H9 (cell line): ENCODE measurements around the gene F13B. TPM values are rescaled to one million over a fixed set of nuclear protein-coding genes. Genes with fewer than 3 reads are reported as not detected.

Experiments used
- DNase-seq: peaks from one replicate; pipeline ENCODE4 v3.0.0-alpha.2; 2017
- H2AFZ ChIP-seq: one replicate; pipeline ENCODE4 v1.6.1; 2013; ENCODE audit warnings: mild to moderate bottlenecking, low read length, control low read depth, moderate library complexity
- H2AK5ac ChIP-seq: 2 replicates; pipeline ENCODE4 v1.6.1; 2013; ENCODE audit warnings: low read length, control low read depth, mixed read lengths; ENCODE audit not compliant: insufficient read length
- H2BK120ac ChIP-seq: one replicate; pipeline ENCODE4 v1.6.1; 2013; ENCODE audit warnings: low read depth, mild to moderate bottlenecking, low read length, control low read depth, inconsistent platforms; ENCODE audit not compliant: poor library complexity, severe bottlenecking
- H2BK12ac ChIP-seq: 2 replicates; pipeline ENCODE4 v1.6.1; 2013; ENCODE audit warnings: low read length, control low read depth, mixed read lengths, low read depth; ENCODE audit not compliant: insufficient read length
- H2BK15ac ChIP-seq: 2 replicates; pipeline ENCODE4 v1.6.1; 2013; ENCODE audit warnings: low read depth, low read length, control low read depth
- H2BK20ac ChIP-seq: one replicate; pipeline ENCODE4 v1.6.1; 2013; ENCODE audit warnings: low read depth, mild to moderate bottlenecking, low read length, control low read depth, inconsistent platforms; ENCODE audit not compliant: poor library complexity, severe bottlenecking
- H2BK5ac ChIP-seq: 2 replicates; pipeline ENCODE4 v1.6.1; 2013; ENCODE audit warnings: low read length, control low read depth, mixed read lengths; ENCODE audit not compliant: insufficient read length
- H3K14ac ChIP-seq: 2 replicates; pipeline ENCODE4 v1.6.1; 2013; ENCODE audit warnings: low read length, control low read depth; ENCODE audit not compliant: insufficient read depth
- H3K18ac ChIP-seq: 2 replicates; pipeline ENCODE4 v1.6.1; 2013; ENCODE audit warnings: low read depth, mild to moderate bottlenecking, mixed read lengths, low read length, control low read depth; ENCODE audit not compliant: insufficient read length
- H3K23ac ChIP-seq: 2 replicates; pipeline ENCODE4 v1.6.1; 2013; ENCODE audit warnings: low read length, control low read depth, mixed read lengths, low read depth; ENCODE audit not compliant: insufficient read length
- H3K23me2 ChIP-seq: 2 replicates; pipeline ENCODE4 v1.6.1; 2013; ENCODE audit warnings: low read depth, mild to moderate bottlenecking, mixed read lengths, low read length, control low read depth; ENCODE audit not compliant: insufficient read length, poor library complexity, severe bottlenecking
- H3K27ac ChIP-seq: 2 replicates; pipeline ENCODE4 v1.5.1; 2013; ENCODE audit warnings: low read length, control low read depth, mixed read lengths, low read depth; ENCODE audit not compliant: insufficient read length
- H3K27me3 ChIP-seq: 2 replicates; pipeline ENCODE4 v1.6.1; 2013; ENCODE audit warnings: low read length, control low read depth, inconsistent platforms; ENCODE audit not compliant: insufficient read depth
- H3K4ac ChIP-seq: 2 replicates; pipeline ENCODE4 v1.6.1; 2013; ENCODE audit warnings: low read depth, mild to moderate bottlenecking, control low read depth, inconsistent platforms, low read length, moderate library complexity
- H3K4me1 ChIP-seq: 2 replicates; pipeline ENCODE4 v1.6.1; 2013; ENCODE audit warnings: low read length, control low read depth, inconsistent platforms; ENCODE audit not compliant: insufficient read depth
- H3K4me2 ChIP-seq: 2 replicates; pipeline ENCODE4 v1.6.1; 2013; ENCODE audit warnings: low read length, control low read depth, mixed read lengths; ENCODE audit not compliant: insufficient read length, insufficient read depth
- H3K56ac ChIP-seq: 2 replicates; pipeline ENCODE4 v1.6.1; 2013; ENCODE audit warnings: low read depth, mild to moderate bottlenecking, mixed read lengths, low read length, control low read depth; ENCODE audit not compliant: insufficient read length
- H3K79me1 ChIP-seq: 2 replicates; pipeline ENCODE4 v1.6.1; 2013; ENCODE audit warnings: low read depth, mild to moderate bottlenecking, moderate library complexity, low read length, control low read depth, inconsistent platforms; ENCODE audit not compliant: insufficient read depth, poor library complexity, severe bottlenecking
- H3K79me2 ChIP-seq: 2 replicates; pipeline ENCODE4 v1.6.1; 2013; ENCODE audit warnings: low read length, control low read depth, inconsistent platforms; ENCODE audit not compliant: insufficient read depth
- H3K9ac ChIP-seq: 2 replicates; pipeline ENCODE4 v1.6.1; 2013; ENCODE audit warnings: low read length, control low read depth, mixed read lengths; ENCODE audit not compliant: insufficient read length; ENCODE audit errors: extremely low read depth
- H3K9me3 ChIP-seq: one replicate; pipeline ENCODE4 v1.6.1; 2013; ENCODE audit warnings: low read depth, low read length, inconsistent platforms; ENCODE audit not compliant: control insufficient read depth
- H3T11ph ChIP-seq: one replicate; pipeline ENCODE4 v1.6.1; 2013; ENCODE audit warnings: mild to moderate bottlenecking, low read length, control low read depth, inconsistent platforms
- H4K20me1 ChIP-seq: one replicate; pipeline ENCODE4 v1.6.1; 2013; ENCODE audit not compliant: control insufficient read depth, insufficient read length, insufficient read depth
- H4K5ac ChIP-seq: 2 replicates; pipeline ENCODE4 v1.6.1; 2013; ENCODE audit warnings: low read depth, mild to moderate bottlenecking, mixed read lengths, low read length, control low read depth; ENCODE audit not compliant: insufficient read length
- H4K8ac ChIP-seq: replicated peaks from 2 replicates; pipeline ENCODE4 v1.6.1; 2013; ENCODE audit warnings: low read length, control low read depth, mixed read lengths, low read depth; ENCODE audit not compliant: insufficient read length
- H4K91ac ChIP-seq: 2 replicates; pipeline ENCODE4 v1.6.1; 2013; ENCODE audit warnings: low read depth, mild to moderate bottlenecking, moderate library complexity, mixed read lengths, low read length, control low read depth; ENCODE audit not compliant: insufficient read length
- H3K27ac Mint-ChIP-seq, 3 experiments: 2 replicates in 2 of 3; 3 replicates in 1 of 3; pipeline ENCODE4 v1.8.0; 2020 to 2021; ENCODE audit warnings: mixed read lengths in 3 of 3, mild to moderate bottlenecking in 1 of 3, moderate library complexity in 1 of 3
- H3K27me3 Mint-ChIP-seq: 2 replicates; pipeline ENCODE4 v1.8.0; 2021; ENCODE audit warnings: low read depth, mild to moderate bottlenecking, moderate library complexity, mixed read lengths
- H3K36me3 Mint-ChIP-seq, 3 experiments: 2 replicates in 2 of 3; 3 replicates in 1 of 3; pipeline ENCODE4 v1.8.0; 2020 to 2021; ENCODE audit warnings: low read depth in 3 of 3, mixed read lengths in 3 of 3; ENCODE audit not compliant: insufficient read depth in 1 of 3
- H3K4me1 Mint-ChIP-seq, 2 experiments: 2 replicates each; pipeline ENCODE4 v1.8.0; 2020; ENCODE audit warnings: mixed read lengths in 2 of 2
- H3K4me3 Mint-ChIP-seq, 2 experiments: 2 replicates in 1 of 2; 3 replicates in 1 of 2; pipeline ENCODE4 v1.8.0; 2020 to 2021; ENCODE audit warnings: mild to moderate bottlenecking in 2 of 2, mixed read lengths in 2 of 2, moderate library complexity in 1 of 2
- H3K9me3 Mint-ChIP-seq, 2 experiments: 2 replicates in 1 of 2; 3 replicates in 1 of 2; pipeline ENCODE4 v1.8.0; 2020; ENCODE audit warnings: mild to moderate bottlenecking in 2 of 2, mixed read lengths in 2 of 2, moderate library complexity in 1 of 2
- WGBS: extraction: QIAGEN DNeasy Blood & Tissue Kit; methylation state at CpG from one replicate; pipeline ENCODE4 v1.1.7; 2013; ENCODE audit warnings: missing lambda C conversion rate, low lambda C conversion rate, mixed read lengths; ENCODE audit not compliant: insufficient read length; ENCODE audit errors: extremely low coverage; 5-methylcytosine and 5-hydroxymethylcytosine counted together
- total RNA-seq: library from RNA; stranded (reverse); gene quantifications from 2 replicates; pipeline ENCODE4 v1.2.1, GENCODE V29; 2021
- TF ChIP-seq, protein P1 (sequence below): fragments of 200-600 bp; sonication (generic); conservative IDR thresholded peaks from 3 replicates; pipeline ENCODE4 v1.8.0; 2021; ENCODE audit warnings: antibody characterized with exemption, mild to moderate bottlenecking

Gene F13B
- total RNA-seq, 1 experiment from 2014 or later: not detected

DNA sequence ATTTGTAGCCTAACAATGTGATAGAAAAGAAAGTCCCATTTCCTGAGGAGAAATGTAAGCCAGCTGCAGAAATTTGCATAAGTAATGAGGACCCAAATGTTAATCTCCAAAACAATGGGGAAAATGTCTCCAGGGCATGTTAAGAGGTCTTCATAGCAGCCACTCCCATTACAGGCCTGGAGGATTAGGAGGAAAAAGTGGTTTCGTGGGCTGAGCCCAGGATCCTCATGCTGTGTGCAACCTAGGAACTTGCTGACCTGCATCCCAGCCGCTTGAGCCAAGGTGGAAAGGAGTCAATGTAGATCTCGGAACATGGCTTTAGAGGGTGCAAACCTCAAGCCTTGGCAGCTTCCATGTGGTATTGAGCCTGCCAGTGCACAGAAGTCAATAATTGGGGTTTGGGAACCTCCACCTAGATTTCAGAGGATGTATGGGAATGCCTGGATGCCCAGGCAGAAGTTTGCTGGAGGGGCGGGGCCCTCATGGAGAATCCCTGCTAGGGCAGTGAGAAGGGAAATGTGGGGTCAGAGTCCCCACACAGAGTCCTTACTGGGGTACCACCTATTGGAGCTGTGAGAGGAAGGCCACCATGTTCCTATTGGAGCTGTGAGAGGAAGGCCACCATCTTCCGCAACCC, 14.2 kb upstream of the F13B start:
- no peak overlapping the region for H3K4ac ChIP-seq

More for the DNA sequence above, 14.2 kb upstream of the F13B start:
- H4K5ac ChIP-seq: no peak overlapping the region
- Mint-ChIP-seq H3K36me3 (peaks cover 60 to 65% (median 63%) of the 10 kb centered on the region in 3 experiments), H3K27ac (no peak overlapping the region), H3K27me3 (peaks cover 2% of the 10 kb centered on the region), H3K4me3 (no peak overlapping the region), H3K4me1 (no peaks in the 10 kb centered on the region), H3K9me3 (peaks cover 49 to 56% of the 10 kb centered on the region in 2 experiments)
- no peaks in the 10 kb centered on the region for H3K79me1 ChIP-seq
- H3K4me1 ChIP-seq: no peaks in the 10 kb centered on the region
- no peak overlapping the region for H2BK120ac ChIP-seq
- H4K91ac ChIP-seq: no peak overlapping the region
- H2AK5ac ChIP-seq: no peak overlapping the region
- TF ChIP-seq, protein P1, sequence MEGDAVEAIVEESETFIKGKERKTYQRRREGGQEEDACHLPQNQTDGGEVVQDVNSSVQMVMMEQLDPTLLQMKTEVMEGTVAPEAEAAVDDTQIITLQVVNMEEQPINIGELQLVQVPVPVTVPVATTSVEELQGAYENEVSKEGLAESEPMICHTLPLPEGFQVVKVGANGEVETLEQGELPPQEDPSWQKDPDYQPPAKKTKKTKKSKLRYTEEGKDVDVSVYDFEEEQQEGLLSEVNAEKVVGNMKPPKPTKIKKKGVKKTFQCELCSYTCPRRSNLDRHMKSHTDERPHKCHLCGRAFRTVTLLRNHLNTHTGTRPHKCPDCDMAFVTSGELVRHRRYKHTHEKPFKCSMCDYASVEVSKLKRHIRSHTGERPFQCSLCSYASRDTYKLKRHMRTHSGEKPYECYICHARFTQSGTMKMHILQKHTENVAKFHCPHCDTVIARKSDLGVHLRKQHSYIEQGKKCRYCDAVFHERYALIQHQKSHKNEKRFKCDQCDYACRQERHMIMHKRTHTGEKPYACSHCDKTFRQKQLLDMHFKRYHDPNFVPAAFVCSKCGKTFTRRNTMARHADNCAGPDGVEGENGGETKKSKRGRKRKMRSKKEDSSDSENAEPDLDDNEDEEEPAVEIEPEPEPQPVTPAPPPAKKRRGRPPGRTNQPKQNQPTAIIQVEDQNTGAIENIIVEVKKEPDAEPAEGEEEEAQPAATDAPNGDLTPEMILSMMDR: no peak
- H2BK20ac ChIP-seq: no peak overlapping the region
- no peak overlapping the region for H2AFZ ChIP-seq
- no peaks in the 10 kb centered on the region for H3K23me2 ChIP-seq
- no peak overlapping the region for H3K23ac ChIP-seq
- no peak overlapping the region for H3K18ac ChIP-seq
- no peak overlapping the region for H3K14ac ChIP-seq
- H3K79me2 ChIP-seq: no peaks in the 10 kb centered on the region
- no peak overlapping the region for H2BK5ac ChIP-seq
- H3K27me3 ChIP-seq: no peaks in the 10 kb centered on the region
- no peaks in the 10 kb centered on the region for H4K20me1 ChIP-seq
- DNase-seq: no peak
- H3K27ac ChIP-seq: no peak overlapping the region
- H2BK15ac ChIP-seq: no peak overlapping the region
- H3K4me2 ChIP-seq: no peak overlapping the region
- no peak overlapping the region for H2BK12ac ChIP-seq
- H3K9me3 ChIP-seq: peaks cover 16% of the 10 kb centered on the region
- H4K8ac ChIP-seq: no peak overlapping the region
- no peak overlapping the region for H3K9ac ChIP-seq
- H3T11ph ChIP-seq: no peak overlapping the region
- no CpG with 5 or more reads among the region's 5 CpGs for WGBS
- no peak overlapping the region for H3K56ac ChIP-seq
